Peyer's patch (tissue), 4 donors: ENCODE measurements around the gene GBE1. TPM values are rescaled to one million over a fixed set of nuclear protein-coding genes. Genes with fewer than 3 reads are reported as not detected.

Source experiments
- DNase-seq, 3 donors: peaks; one replicate each; pipeline ENCODE4 v3.0.0-alpha.2; 2017 to 2019
- H3K27ac ChIP-seq, 4 donors: fragments of 200-600 bp; sonication (generic); one replicate each; pipeline ENCODE4 v1.5.1; 2016 to 2019
- H3K27me3 ChIP-seq, 2 donors: fragments of 200-600 bp; sonication (generic); one replicate each; pipeline ENCODE4 v1.5.1; 2019
- H3K36me3 ChIP-seq, 3 donors: fragments of 200-600 bp; sonication (generic); one replicate each; pipeline ENCODE4 v1.5.1; 2016 to 2019
- H3K4me1 ChIP-seq, 4 donors: fragments of 200-600 bp; sonication (generic); one replicate each; pipeline ENCODE4 v1.5.1; 2016 to 2019
- H3K4me3 ChIP-seq, 4 donors: fragments of 200-600 bp; sonication (generic); 1 replicate in 3 of 4; 2 replicates in 1 of 4; pipeline ENCODE4 v1.5.1; 2016 to 2019; ENCODE audit warnings: mild to moderate bottlenecking in 1 of 4
- H3K9me3 ChIP-seq, 4 donors: fragments of 200-600 bp; sonication (generic); one replicate each; pipeline ENCODE4 v1.5.1; 2016 to 2019; ENCODE audit warnings: mild to moderate bottlenecking in 1 of 4
- CTCF ChIP-seq, 6 experiments: fragments of 450-650 bp in 4 of 6; fragments of 200-600 bp in 2 of 6; sonication (generic) in 1 of 6; IDR thresholded peaks; one replicate each; pipeline ENCODE4 v1.5.1; 2017 to 2019; ENCODE audit warnings: antibody characterized with exemption in 6 of 6, mild to moderate bottlenecking in 3 of 6, moderate library complexity in 1 of 6
- POLR2A ChIP-seq, 2 donors: fragments of 450-650 bp; IDR thresholded peaks; one replicate each; pipeline ENCODE4 v1.5.1; 2017; ENCODE audit warnings: antibody characterized with exemption in 2 of 2, mild to moderate bottlenecking in 2 of 2, moderate library complexity in 2 of 2
- total RNA-seq, 4 donors: library from RNA; depleted of rRNA; stranded (reverse); fragments of >200 nt; gene quantifications; one replicate each; pipeline ENCODE4 v1.1.0, GENCODE V29; 2016

GBE1 gene
- total RNA-seq, 4 donors from 2014 or later, result 15.5 to 31.4 (median 20.0) TPM

- DNase-seq, result no peak
- H3K9me3 ChIP-seq, result no peaks in the 10 kb centered on the region
- no peak overlapping the region for H3K27ac ChIP-seq
- H3K4me3 ChIP-seq, result no peak overlapping the region
- no peaks in the 10 kb centered on the region for H3K4me1 ChIP-seq
- TF ChIP-seq CTCF (IDR thresholded peaks at IDR 0.05) (no peak), POLR2A (IDR thresholded peaks at IDR 0.05) (no peak)
- H3K27me3 ChIP-seq, result no peaks in the 10 kb centered on the region
- no peaks in the 10 kb centered on the region for H3K36me3 ChIP-seq
Observed at GRCh38 chr3:81728766-81729544, 32.5 kb downstream of the GBE1 start.

- no peak for TF ChIP-seq CTCF (IDR thresholded peaks at IDR 0.05)
- no peak for TF ChIP-seq POLR2A (IDR thresholded peaks at IDR 0.05)
- H3K27ac ChIP-seq, result no peak overlapping the region
- no peaks in the 10 kb centered on the region for H3K27me3 ChIP-seq
- no peaks in the 10 kb centered on the region for H3K4me1 ChIP-seq
- H3K4me3 ChIP-seq, result no peak overlapping the region
- no peaks in the 10 kb centered on the region for H3K9me3 ChIP-seq
- DNase-seq, result no peak
- no peaks in the 10 kb centered on the region for H3K36me3 ChIP-seq
Observed at GRCh38 chr3:81726735-81727134, 34.7 kb downstream of the GBE1 start.

GRCh38 chr3:81726132-81726531 is 35.3 kb downstream of the GBE1 start:
- Histone ChIP-seq H3K36me3 (no peaks in the 10 kb centered on the region), H3K9me3 (no peaks in the 10 kb centered on the region), H3K4me3 (no peak overlapping the region), H3K4me1 (no peaks in the 10 kb centered on the region), H3K27ac (no peak overlapping the region), H3K27me3 (no peaks in the 10 kb centered on the region)
- DNase-seq, result no peak
- TF ChIP-seq CTCF (IDR thresholded peaks at IDR 0.05), result no peak
- TF ChIP-seq POLR2A (IDR thresholded peaks at IDR 0.05), result no peak

- H3K4me3 ChIP-seq, result no peak overlapping the region
- H3K27me3 ChIP-seq, result no peaks in the 10 kb centered on the region
- no peaks in the 10 kb centered on the region for H3K9me3 ChIP-seq
- TF ChIP-seq POLR2A (IDR thresholded peaks at IDR 0.05), result no peak
- no peak for TF ChIP-seq CTCF (IDR thresholded peaks at IDR 0.05)
- no peak for DNase-seq
- H3K36me3 ChIP-seq, result no peaks in the 10 kb centered on the region
- no peak overlapping the region for H3K27ac ChIP-seq
- no peaks in the 10 kb centered on the region for H3K4me1 ChIP-seq
Observed at GRCh38 chr3:81723732-81724313, 37.6 kb downstream of the GBE1 start.

- H3K4me3 ChIP-seq, result no peak overlapping the region
Observed at GRCh38 chr3:81718311-81718710, 43.1 kb downstream of the GBE1 start.

More at GRCh38 chr3:81718311-81718710, 43.1 kb downstream of the GBE1 start:
- Histone ChIP-seq H3K9me3 (no peaks in the 10 kb centered on the region), H3K27ac (no peak overlapping the region), H3K36me3 (no peaks in the 10 kb centered on the region), H3K27me3 (no peaks in the 10 kb centered on the region), H3K4me1 (no peaks in the 10 kb centered on the region)
- TF ChIP-seq CTCF (IDR thresholded peaks at IDR 0.05) (no peak), POLR2A (IDR thresholded peaks at IDR 0.05) (no peak)
- no peak for DNase-seq
